Osteoblast (primary cell): ENCODE results near the gene AMN1. TPM values are rescaled to one million over a fixed set of nuclear protein-coding genes. Genes with fewer than 3 reads are reported as not detected.

ENCODE experiments used
- DNase-seq: peaks from one replicate; pipeline ENCODE4 v3.0.0; 2011; ENCODE audit warnings: low spot score, mixed read lengths; ENCODE audit not compliant: insufficient read length; ENCODE audit errors: missing footprints
- H2AFZ ChIP-seq: 2 replicates; pipeline ENCODE4 v1.6.0; 2011; ENCODE audit warnings: mild to moderate bottlenecking, low read length
- H3K27ac ChIP-seq: 2 replicates; pipeline ENCODE4 v1.5.1; 2011; ENCODE audit warnings: mild to moderate bottlenecking, low read depth, low read length, moderate library complexity
- H3K27me3 ChIP-seq: 2 replicates; pipeline ENCODE4 v1.6.0; 2012; ENCODE audit warnings: mild to moderate bottlenecking, control low read depth, inconsistent platforms, low read length, moderate library complexity; ENCODE audit not compliant: insufficient read depth
- H3K36me3 ChIP-seq: 2 replicates; pipeline ENCODE4 v1.5.1; 2011; ENCODE audit warnings: mild to moderate bottlenecking, low read length, control low read depth, moderate library complexity; ENCODE audit not compliant: insufficient read depth
- H3K4me1 ChIP-seq: 2 replicates; pipeline ENCODE4 v1.5.1; 2011; ENCODE audit warnings: mild to moderate bottlenecking, low read length, control low read depth, moderate library complexity; ENCODE audit not compliant: insufficient read depth
- H3K4me2 ChIP-seq: 2 replicates; pipeline ENCODE4 v1.6.0; 2011; ENCODE audit warnings: mild to moderate bottlenecking, low read length; ENCODE audit not compliant: insufficient read depth
- H3K4me3 ChIP-seq: fragments of 200-600 bp; sonication (generic); 3 replicates; pipeline ENCODE4 v1.5.1; 2012; ENCODE audit warnings: mild to moderate bottlenecking, low read length, inconsistent platforms; ENCODE audit not compliant: insufficient read depth
- H3K79me2 ChIP-seq: 2 replicates; pipeline ENCODE4 v1.6.0; 2012; ENCODE audit warnings: mild to moderate bottlenecking, low read length, control low read depth, inconsistent platforms; ENCODE audit not compliant: insufficient read depth
- H3K9me3 ChIP-seq: 2 replicates; pipeline ENCODE4 v1.5.1; 2011; ENCODE audit warnings: low read depth, low read length, control low read depth
- H4K20me1 ChIP-seq: 2 replicates; pipeline ENCODE4 v1.6.0; 2012; ENCODE audit warnings: mild to moderate bottlenecking, low read length, control low read depth; ENCODE audit not compliant: insufficient read depth
- CTCF ChIP-seq: IDR thresholded peaks from 2 replicates; pipeline ENCODE4 v1.5.1; 2011; ENCODE audit warnings: mild to moderate bottlenecking, low read depth, low read length, moderate library complexity; ENCODE audit errors: extremely low read depth
- total RNA-seq: library from RNA; depleted of rRNA; stranded (reverse); fragments of >200 nt; gene quantifications from 2 replicates; pipeline ENCODE4 v1.2.3, GENCODE V29; 2012

AMN1 gene
- total RNA-seq: 5.4 and 5.6 TPM in 2 replicates

GRCh38 chr12:31728917-31729640, at the start of gene AMN1:
Gene AMN1 (minus strand): TSS chr12:31729021. CDS start chr12:31729008, 13 bp downstream.
- peak within 1 kb of the TSS; percentile 94 for H3K4me2 ChIP-seq
- H2AFZ ChIP-seq: peak within 1 kb of the TSS; percentile 93
- no peak for TF ChIP-seq CTCF
- peaks cover 39% of the 10 kb centered on the region for H3K4me1 ChIP-seq
- H3K27me3 ChIP-seq: no peaks in the 10 kb centered on the region
- no peaks in the 10 kb centered on the region for H4K20me1 ChIP-seq
- DNase-seq: peak; percentile 99
- peak within 1 kb of the TSS; percentile 85 for H3K4me3 ChIP-seq
- peaks cover 3% of the 10 kb centered on the region for H3K79me2 ChIP-seq
- peak within 1 kb of the TSS; percentile 92 for H3K27ac ChIP-seq
- no peaks in the 10 kb centered on the region for H3K9me3 ChIP-seq
- H3K36me3 ChIP-seq: no peaks in the 10 kb centered on the region

GRCh38 chr12:31773867-31774266, 45.0 kb upstream of the AMN1 start:
- Histone ChIP-seq H3K4me2 (no peak overlapping the region), H2AFZ (no peak overlapping the region), H3K27ac (no peak overlapping the region), H3K79me2 (no peaks in the 10 kb centered on the region), H3K36me3 (no peaks in the 10 kb centered on the region), H4K20me1 (no peaks in the 10 kb centered on the region), H3K27me3 (no peaks in the 10 kb centered on the region), H3K4me3 (no peak overlapping the region), H3K9me3 (no peaks in the 10 kb centered on the region), H3K4me1 (no peaks in the 10 kb centered on the region)
- TF ChIP-seq CTCF: no peak
- no peak for DNase-seq

DNA sequence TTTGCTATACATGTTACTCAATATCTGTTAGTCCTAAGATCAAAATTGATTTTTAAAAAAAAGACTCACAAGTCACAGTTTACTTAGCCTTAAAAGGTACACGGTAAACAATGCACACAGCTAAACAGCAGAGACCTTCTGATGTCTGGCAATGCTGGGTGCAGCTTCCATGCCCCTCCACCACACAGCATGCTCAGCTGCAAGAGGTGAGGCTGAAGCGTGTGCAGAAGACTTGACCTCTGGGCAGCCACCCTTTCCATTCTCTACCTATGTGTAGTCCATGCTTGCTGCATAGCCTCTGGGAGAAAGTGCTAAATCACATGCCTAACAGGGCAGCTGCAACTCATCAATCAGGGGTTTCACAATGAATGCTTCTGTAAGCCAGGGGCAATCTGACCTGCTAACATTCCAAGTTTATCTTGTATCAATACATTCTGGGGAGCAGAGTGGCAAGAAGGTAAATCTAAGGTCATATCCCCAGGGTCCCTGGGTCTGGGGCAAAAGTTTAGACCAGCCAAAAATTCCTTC, 44.5 kb upstream of the AMN1 start:
- no peaks in the 10 kb centered on the region for H3K27me3 ChIP-seq

More for the DNA sequence above, 44.5 kb upstream of the AMN1 start:
- Histone ChIP-seq H3K9me3 (no peaks in the 10 kb centered on the region), H3K4me3 (no peak overlapping the region), H3K79me2 (no peaks in the 10 kb centered on the region), H3K4me2 (no peak overlapping the region), H3K4me1 (no peaks in the 10 kb centered on the region), H2AFZ (no peak overlapping the region), H3K36me3 (no peaks in the 10 kb centered on the region), H4K20me1 (no peaks in the 10 kb centered on the region), H3K27ac (no peak overlapping the region)
- TF ChIP-seq CTCF: no peak
- DNase-seq: no peak
